Stimulated activated naive B cell treated with anti-CD40 and anti-IgM and Interleukin-4, amounts not matched to agents 10 μg/mL and 1 μg/mL and 100 μg/mL, for 72 hours (primary cell): ENCODE results near the gene TBXAS1.

Experiments
- ATAC-seq, 2 donors: fragments of 150-1000 bp; cut with Tn5 transposase; replicated peaks; 2 replicates each; pipeline ENCODE4 v1.10.0; 2021; ENCODE audit warnings: moderate library complexity in 1 of 2
- DNase-seq: peaks from one replicate; pipeline ENCODE4 v3.0.0; 2021
- H3K27ac Mint-ChIP-seq: one replicate; pipeline ENCODE4 v1.8.0; 2022; ENCODE audit warnings: mild to moderate bottlenecking, mixed read lengths
- H3K27me3 Mint-ChIP-seq, 2 donors: one replicate each; pipeline ENCODE4 v1.8.0; 2022; ENCODE audit warnings: mixed read lengths in 2 of 2
- H3K36me3 Mint-ChIP-seq, 2 donors: one replicate each; pipeline ENCODE4 v1.8.0; 2022; ENCODE audit warnings: mixed read lengths in 2 of 2, mild to moderate bottlenecking in 1 of 2
- H3K4me1 Mint-ChIP-seq, 2 donors: one replicate each; pipeline ENCODE4 v1.8.0; 2022; ENCODE audit warnings: mixed read lengths in 2 of 2, mild to moderate bottlenecking in 1 of 2
- H3K4me3 Mint-ChIP-seq, 2 donors: one replicate each; pipeline ENCODE4 v1.8.0; 2022; ENCODE audit warnings: mild to moderate bottlenecking in 2 of 2, mixed read lengths in 2 of 2, moderate library complexity in 1 of 2
- H3K9me3 Mint-ChIP-seq, 2 donors: one replicate each; pipeline ENCODE4 v1.8.0; 2022; ENCODE audit warnings: mixed read lengths in 2 of 2, mild to moderate bottlenecking in 1 of 2

Gene TBXAS1

DNA sequence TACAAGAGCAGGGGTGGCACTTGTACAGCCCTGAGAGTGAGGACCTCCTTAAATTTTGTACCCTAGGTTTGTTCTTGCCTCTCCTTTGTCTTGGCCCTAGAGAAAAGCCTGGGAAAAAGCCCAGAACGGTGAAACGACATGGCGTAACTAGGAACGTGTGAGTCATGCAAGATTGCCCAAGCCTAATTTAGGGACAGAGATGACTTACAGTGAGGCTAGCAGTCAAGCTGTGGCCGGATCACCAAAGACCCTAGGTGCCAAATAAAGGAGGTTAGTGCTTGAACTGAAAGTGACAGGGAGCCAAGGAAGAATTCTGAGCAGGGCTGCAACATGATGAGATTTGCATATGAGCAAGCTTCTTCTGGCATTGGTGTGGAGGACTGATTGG is 25.1 kb downstream of the TBXAS1 start:
- DNase-seq, result no peak
- H3K27ac Mint-ChIP-seq, result no peak overlapping the region
- H3K4me1 Mint-ChIP-seq, result peaks cover 21 to 46% of the 10 kb centered on the region in 2 donors
- no peak overlapping the region for H3K4me3 Mint-ChIP-seq
- peaks cover 0 to 1% of the 10 kb centered on the region in 2 donors for H3K36me3 Mint-ChIP-seq
- H3K27me3 Mint-ChIP-seq, result no peaks in the 10 kb centered on the region
- no peak for ATAC-seq
- no peaks in the 10 kb centered on the region for H3K9me3 Mint-ChIP-seq

DNA sequence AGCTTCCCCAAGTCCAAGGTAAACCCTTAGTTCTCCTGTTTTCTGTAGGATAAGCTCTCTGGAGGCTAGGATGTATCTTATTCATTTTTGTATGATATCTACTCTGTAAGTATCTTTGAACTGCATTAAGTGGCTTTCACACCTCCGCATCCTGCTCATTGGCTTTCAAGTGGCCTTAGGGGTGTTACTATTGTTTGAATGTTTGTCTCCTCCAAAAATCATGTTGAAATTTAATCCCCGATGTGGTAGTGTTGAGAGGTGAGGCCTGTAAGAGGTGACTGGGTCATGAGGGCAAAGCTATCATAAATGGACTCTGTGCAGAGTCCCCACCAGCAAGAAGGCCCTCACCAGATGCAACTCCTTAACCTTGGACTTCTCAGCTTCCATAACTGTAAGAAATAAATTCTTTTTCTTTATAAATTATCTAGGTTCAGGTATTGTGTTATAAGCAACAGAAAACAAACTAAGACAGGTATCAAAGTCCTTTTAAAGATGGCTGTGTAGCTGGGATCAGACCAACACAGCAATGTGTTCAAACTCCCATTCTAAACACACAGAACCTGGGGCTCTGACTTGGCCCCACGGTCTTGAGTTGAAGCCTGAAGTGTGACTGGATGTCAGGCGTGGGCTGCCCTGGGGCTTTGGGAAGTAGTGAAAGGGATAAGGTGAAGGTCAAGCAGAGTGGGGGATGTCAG is 25.9 kb downstream of the TBXAS1 start:
- Mint-ChIP-seq H3K27me3 (no peaks in the 10 kb centered on the region), H3K36me3 (peaks cover 0 to 1% of the 10 kb centered on the region in 2 donors), H3K9me3 (no peaks in the 10 kb centered on the region), H3K4me1 (peaks cover 21 to 48% of the 10 kb centered on the region in 2 donors), H3K27ac (peak overlapping the region; percentile 33), H3K4me3 (peak overlapping the region; percentile 11 to 14)
- DNase-seq (no peak), ATAC-seq (peak; percentile 9 to 10)

DNA sequence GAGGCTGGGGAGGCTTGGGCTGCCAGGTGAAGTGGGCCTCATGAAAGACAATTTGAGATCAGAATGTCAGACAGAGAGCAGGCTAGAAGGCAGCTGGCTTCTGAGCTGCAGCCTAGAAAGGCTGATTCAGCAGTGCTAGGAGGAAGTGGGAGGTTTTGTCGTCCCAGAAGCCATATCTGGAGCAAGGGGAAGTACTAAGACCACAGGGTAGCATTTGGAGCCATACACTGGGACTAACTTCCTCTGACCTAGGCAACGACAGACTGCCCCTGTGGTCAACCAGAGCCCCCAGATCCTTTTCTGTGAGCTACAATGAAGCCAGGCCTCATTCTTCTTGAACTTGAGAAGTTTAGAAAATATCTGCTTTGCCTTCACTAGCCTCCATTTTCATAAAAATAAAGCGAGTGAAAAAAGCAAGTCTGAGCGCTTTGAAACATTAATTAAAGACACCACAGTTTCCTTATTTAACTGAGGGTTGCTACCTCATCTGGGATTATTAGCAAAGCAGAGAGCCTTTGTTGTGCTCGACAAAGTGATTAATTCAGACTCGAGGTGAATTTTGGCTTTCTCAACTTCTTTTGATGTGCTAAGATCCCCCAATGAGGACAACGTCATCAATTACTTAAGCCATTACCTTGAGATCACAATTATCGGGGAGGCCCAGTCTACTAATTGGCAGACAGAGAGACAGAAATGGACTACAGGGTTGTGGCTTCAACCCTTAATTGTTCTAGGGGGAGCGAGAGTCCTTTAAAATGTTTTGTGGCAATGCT is 26.6 kb downstream of the TBXAS1 start:
- peaks cover 26 to 55% of the 10 kb centered on the region in 2 donors for H3K4me1 Mint-ChIP-seq
- peaks cover 0 to 1% of the 10 kb centered on the region in 2 donors for H3K36me3 Mint-ChIP-seq
- H3K27ac Mint-ChIP-seq, result peak overlapping the region; percentile 33
- ATAC-seq (peak; percentile 82 to 87), DNase-seq (peak; percentile 46)
- peak overlapping the region; percentile 11 to 14 for H3K4me3 Mint-ChIP-seq
- no peaks in the 10 kb centered on the region for H3K9me3 Mint-ChIP-seq
- H3K27me3 Mint-ChIP-seq, result no peaks in the 10 kb centered on the region

DNA sequence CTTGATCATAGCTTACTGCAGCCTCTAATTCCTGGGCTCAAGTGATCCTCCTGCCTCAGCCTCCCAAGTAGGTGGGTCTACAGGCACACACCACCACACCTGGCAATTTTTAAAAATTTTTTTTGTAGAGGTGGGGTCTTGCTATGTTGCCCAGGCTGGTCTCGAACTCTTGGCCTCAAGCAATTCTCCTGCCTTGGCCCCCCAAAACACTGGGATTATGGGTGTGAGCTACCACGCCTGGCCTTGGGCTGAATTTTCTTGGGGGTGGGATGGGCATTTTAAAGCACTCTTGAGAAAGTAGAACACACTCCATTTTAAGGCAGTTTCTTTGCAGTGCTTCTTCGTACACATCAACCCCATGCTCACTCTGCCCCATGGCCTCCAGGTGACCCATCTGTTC is 28.7 kb downstream of the TBXAS1 start:
- Mint-ChIP-seq H3K9me3 (no peaks in the 10 kb centered on the region), H3K4me3 (no peak overlapping the region), H3K4me1 (peaks cover 30 to 59% of the 10 kb centered on the region in 2 donors), H3K27me3 (no peaks in the 10 kb centered on the region), H3K36me3 (peaks cover 0 to 1% of the 10 kb centered on the region in 2 donors), H3K27ac (no peak overlapping the region)
- DNase-seq, result no peak
- ATAC-seq, result no peak

DNA sequence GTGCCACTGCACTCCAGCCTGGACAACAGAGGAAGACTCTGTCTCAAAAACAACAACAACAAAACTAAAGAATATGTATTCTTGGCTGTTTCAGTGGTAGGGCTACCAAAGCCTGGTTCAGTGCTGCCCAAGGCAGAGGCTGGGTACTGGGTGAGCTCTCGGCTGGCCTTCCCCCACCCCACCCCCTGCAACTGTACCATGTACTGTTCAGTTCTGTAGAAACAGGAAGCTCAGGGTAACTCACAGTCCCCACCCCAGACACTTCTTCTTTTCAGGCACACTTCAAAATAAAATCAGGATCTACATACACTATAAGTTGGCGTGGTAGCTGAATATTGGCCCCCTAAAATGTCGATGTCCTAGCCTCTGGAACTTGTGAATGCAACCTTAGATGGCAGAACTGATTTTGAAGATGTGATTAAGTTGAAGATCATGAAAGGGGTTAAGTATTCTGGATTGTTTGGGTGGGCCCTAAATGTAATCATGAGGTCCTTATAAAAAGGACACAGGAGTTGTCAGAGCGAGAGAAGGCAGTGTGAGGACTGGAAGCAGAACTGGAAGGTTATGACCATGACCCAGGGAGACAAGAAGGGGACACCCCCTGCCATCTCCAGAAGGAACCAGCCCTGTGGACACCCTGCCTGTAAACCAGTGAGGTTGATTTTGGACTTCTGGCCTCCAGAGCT is 31.2 kb downstream of the TBXAS1 start:
- ATAC-seq, result peak; percentile 94 to 95
- Mint-ChIP-seq H3K4me1 (peaks cover 18 to 39% of the 10 kb centered on the region in 2 donors), H3K4me3 (peak overlapping the region; percentile 60 to 67), H3K36me3 (peaks cover 6 to 8% of the 10 kb centered on the region in 2 donors), H3K27me3 (peaks cover 0 to 4% of the 10 kb centered on the region in 2 donors), H3K9me3 (peaks cover 5 to 8% of the 10 kb centered on the region in 2 donors), H3K27ac (peak overlapping the region; percentile 93)
- peak; percentile 32 for DNase-seq

DNA sequence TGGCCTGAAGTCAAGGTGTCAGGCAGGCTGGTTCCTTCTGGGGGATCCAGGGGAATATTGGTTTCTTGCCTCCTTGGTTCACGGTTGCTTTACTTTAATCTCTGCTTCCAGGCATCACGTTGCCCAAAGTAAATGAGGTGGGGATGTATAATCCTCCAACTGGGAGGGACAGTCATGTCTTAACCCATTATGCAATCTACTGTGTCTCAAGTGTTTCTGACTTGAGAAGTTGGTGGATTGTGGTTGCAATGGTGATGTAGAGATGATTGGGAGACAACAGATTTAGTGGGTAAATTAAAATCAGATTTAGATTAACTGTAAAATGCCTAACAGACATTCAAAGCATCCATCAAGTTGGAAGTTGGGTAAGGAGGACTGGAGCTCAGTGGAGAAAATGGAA is 32.7 kb downstream of the TBXAS1 start:
- no peak overlapping the region for H3K4me3 Mint-ChIP-seq
- H3K9me3 Mint-ChIP-seq, result peaks cover 6 to 10% of the 10 kb centered on the region in 2 donors
- peaks cover 6 to 9% of the 10 kb centered on the region in 2 donors for H3K36me3 Mint-ChIP-seq
- no peak for ATAC-seq
- peaks cover 0 to 7% of the 10 kb centered on the region in 2 donors for H3K27me3 Mint-ChIP-seq
- no peak overlapping the region for H3K27ac Mint-ChIP-seq
- no peak for DNase-seq
- H3K4me1 Mint-ChIP-seq, result peaks cover 10 to 25% of the 10 kb centered on the region in 2 donors

DNA sequence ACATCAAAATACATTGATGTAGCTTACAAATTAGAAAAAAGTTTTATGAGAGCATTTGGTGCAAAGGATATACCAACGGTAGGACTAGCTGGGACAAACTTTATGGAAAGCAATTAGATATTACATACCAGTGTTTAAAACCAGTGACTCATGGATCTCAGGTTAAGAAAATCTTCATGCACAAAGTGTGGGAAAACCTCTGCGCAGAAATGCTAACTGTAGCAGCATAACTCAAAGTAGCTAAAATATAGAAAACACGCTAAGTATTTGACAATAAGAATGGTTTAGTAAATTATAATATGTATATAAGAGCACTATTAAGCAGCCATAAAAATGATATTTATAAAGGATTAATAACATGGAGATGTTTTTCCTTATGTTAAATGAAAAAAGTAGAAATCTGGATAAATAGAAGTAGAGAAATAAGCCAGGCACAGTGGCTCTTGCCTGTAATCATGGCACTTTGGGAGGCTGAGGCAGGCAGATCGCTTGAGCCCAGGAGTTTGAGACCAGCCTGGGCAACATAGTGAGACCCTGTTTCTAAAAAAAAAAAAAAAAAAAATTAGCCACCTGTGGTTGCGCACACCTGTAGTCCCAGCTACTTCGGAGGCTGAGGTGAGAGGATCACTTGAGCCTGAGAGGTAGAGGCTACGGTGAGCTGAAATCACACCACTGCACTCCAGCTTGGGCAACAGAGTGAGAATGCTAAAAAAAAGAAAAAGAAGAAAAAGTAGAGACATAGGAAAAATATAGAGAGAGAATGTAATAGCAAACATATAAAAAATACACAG is 37.2 kb downstream of the TBXAS1 start:
- ATAC-seq, result no peak
- DNase-seq, result no peak
- peaks cover 0 to 7% of the 10 kb centered on the region in 2 donors for H3K27me3 Mint-ChIP-seq
- peaks cover 6 to 10% of the 10 kb centered on the region in 2 donors for H3K9me3 Mint-ChIP-seq
- H3K4me3 Mint-ChIP-seq, result no peak overlapping the region
- peaks cover 6 to 9% of the 10 kb centered on the region in 2 donors for H3K36me3 Mint-ChIP-seq
- peaks cover 4 to 5% of the 10 kb centered on the region in 2 donors for H3K4me1 Mint-ChIP-seq
- H3K27ac Mint-ChIP-seq, result no peak overlapping the region

DNA sequence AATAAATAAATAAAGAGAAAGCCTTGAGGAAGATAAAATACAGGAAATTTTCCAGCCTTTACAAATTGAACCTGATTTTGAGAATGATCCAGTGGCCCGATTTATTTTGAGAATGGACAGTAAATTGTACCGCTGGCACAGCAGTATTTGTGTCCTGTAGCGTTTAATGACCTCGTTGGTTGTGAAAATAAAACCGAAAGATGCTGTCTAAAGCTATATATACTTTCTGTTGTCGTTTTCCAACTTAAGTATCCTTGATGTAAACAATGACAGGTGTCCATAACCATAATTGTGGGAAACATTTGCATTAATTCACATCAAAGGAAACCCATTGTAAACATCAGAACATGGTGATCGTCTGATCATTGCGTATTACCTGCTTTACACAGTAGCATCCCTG is 38.8 kb downstream of the TBXAS1 start:
- Mint-ChIP-seq H3K4me1 (peaks cover 0 to 5% of the 10 kb centered on the region in 2 donors), H3K27me3 (peaks cover 0 to 7% of the 10 kb centered on the region in 2 donors), H3K27ac (no peak overlapping the region), H3K36me3 (peaks cover 6 to 9% of the 10 kb centered on the region in 2 donors), H3K4me3 (no peak overlapping the region), H3K9me3 (peaks cover 6 to 10% of the 10 kb centered on the region in 2 donors)
- DNase-seq (no peak), ATAC-seq (no peak)

- H3K27ac Mint-ChIP-seq, result no peak overlapping the region
- peaks cover 0 to 6% of the 10 kb centered on the region in 2 donors for H3K27me3 Mint-ChIP-seq
- ATAC-seq (peak in 1 of 2 donors; percentile 60), DNase-seq (no peak)
- H3K4me1 Mint-ChIP-seq, result peaks cover 0 to 5% of the 10 kb centered on the region in 2 donors
- H3K4me3 Mint-ChIP-seq, result no peak overlapping the region
- peaks cover 3 to 5% of the 10 kb centered on the region in 2 donors for H3K36me3 Mint-ChIP-seq
- H3K9me3 Mint-ChIP-seq, result peaks cover 2 to 5% of the 10 kb centered on the region in 2 donors
Observed at GRCh38 chr7:139869886-139870285, 40.8 kb downstream of the TBXAS1 start.

DNA sequence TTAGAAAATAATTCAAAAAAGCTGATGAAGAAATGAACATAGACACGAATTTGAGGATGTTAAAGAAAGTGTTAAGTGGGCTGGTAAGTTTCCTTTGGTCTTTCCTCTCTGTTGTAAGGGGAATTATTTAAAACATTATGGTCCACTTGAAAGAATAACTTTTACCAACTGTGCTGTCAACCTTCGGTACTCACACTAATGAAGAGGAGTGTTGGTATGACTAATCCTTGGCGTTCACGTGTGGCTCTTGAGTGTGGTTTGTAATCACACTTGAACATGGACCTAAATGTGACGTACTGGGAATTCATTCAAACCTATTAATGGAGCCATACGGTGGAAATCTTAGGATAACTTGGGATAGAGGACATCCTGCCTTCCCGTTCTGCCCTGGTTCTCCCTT is 41.3 kb downstream of the TBXAS1 start:
- Mint-ChIP-seq H3K27ac (no peak overlapping the region), H3K36me3 (peaks cover 0 to under 1% of the 10 kb centered on the region in 2 donors), H3K4me1 (peaks cover 0 to 5% of the 10 kb centered on the region in 2 donors), H3K9me3 (peaks cover 0 to under 1% of the 10 kb centered on the region in 2 donors), H3K27me3 (peaks cover 0 to under 1% of the 10 kb centered on the region in 2 donors), H3K4me3 (no peak overlapping the region)
- DNase-seq, result no peak
- ATAC-seq, result no peak

DNA sequence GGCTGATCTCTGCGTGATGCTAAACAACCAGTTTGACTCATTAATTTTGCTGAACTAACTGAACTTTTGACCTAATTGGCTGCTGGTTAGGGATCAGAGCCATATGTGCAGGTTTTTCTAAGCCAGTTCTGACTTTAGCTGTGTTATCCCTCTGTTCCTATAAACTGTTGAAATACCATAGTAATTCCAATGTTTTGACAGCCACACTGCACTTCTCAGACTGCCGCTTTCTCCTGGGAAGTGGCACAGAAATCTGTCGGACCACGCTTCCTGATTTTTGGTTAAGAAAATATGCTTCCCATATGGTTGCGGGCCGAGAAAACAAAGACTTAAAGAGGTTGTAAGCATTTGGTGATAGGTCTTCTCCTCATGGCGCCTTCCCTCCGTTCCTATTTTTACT is 42.3 kb downstream of the TBXAS1 start:
- no peaks in the 10 kb centered on the region for H3K36me3 Mint-ChIP-seq
- H3K4me3 Mint-ChIP-seq, result no peak overlapping the region

GRCh38 chr7:139871820-139872219 is 42.8 kb downstream of the TBXAS1 start:
- DNase-seq (no peak), ATAC-seq (no peak)
- Mint-ChIP-seq H3K36me3 (no peaks in the 10 kb centered on the region), H3K4me3 (no peak overlapping the region), H3K27ac (no peak overlapping the region), H3K4me1 (peaks cover 5 to 17% of the 10 kb centered on the region in 2 donors), H3K27me3 (no peaks in the 10 kb centered on the region), H3K9me3 (no peaks in the 10 kb centered on the region)

More for the DNA sequence above, 42.3 kb downstream of the TBXAS1 start:
- DNase-seq, result no peak
- Mint-ChIP-seq H3K27ac (no peak overlapping the region), H3K9me3 (no peaks in the 10 kb centered on the region), H3K27me3 (no peaks in the 10 kb centered on the region), H3K4me1 (peaks cover 2 to 13% of the 10 kb centered on the region in 2 donors)
- no peak for ATAC-seq

GRCh38 chr7:139873593-139874301 is 44.7 kb downstream of the TBXAS1 start:
- Mint-ChIP-seq H3K27ac (no peak overlapping the region), H3K9me3 (no peaks in the 10 kb centered on the region), H3K4me3 (no peak overlapping the region)

More at GRCh38 chr7:139873593-139874301, 44.7 kb downstream of the TBXAS1 start:
- ATAC-seq (no peak), DNase-seq (no peak)
- Mint-ChIP-seq H3K27me3 (no peaks in the 10 kb centered on the region), H3K4me1 (peaks cover 10 to 28% of the 10 kb centered on the region in 2 donors), H3K36me3 (no peaks in the 10 kb centered on the region)
